ENCODE results near the gene CCDC102A.

- TF ChIP-seq POLR2A (IDR thresholded peaks at IDR 0.05; ENCODE audit: low read length) (no peak), JUN (IDR thresholded peaks at IDR 0.05) (no peak), USF2 (IDR thresholded peaks at IDR 0.05) (no peak), CHD2 (IDR thresholded peaks at IDR 0.05; ENCODE audit: low read length, partially characterized antibody) (no peak), PHF8 (IDR thresholded peaks at IDR 0.05; ENCODE audit: borderline replicate concordance, low read depth) (no peak)
- TF ChIP-seq, protein P1, sequence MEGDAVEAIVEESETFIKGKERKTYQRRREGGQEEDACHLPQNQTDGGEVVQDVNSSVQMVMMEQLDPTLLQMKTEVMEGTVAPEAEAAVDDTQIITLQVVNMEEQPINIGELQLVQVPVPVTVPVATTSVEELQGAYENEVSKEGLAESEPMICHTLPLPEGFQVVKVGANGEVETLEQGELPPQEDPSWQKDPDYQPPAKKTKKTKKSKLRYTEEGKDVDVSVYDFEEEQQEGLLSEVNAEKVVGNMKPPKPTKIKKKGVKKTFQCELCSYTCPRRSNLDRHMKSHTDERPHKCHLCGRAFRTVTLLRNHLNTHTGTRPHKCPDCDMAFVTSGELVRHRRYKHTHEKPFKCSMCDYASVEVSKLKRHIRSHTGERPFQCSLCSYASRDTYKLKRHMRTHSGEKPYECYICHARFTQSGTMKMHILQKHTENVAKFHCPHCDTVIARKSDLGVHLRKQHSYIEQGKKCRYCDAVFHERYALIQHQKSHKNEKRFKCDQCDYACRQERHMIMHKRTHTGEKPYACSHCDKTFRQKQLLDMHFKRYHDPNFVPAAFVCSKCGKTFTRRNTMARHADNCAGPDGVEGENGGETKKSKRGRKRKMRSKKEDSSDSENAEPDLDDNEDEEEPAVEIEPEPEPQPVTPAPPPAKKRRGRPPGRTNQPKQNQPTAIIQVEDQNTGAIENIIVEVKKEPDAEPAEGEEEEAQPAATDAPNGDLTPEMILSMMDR (IDR thresholded peaks at IDR 0.05), result no peak
Observed at GRCh38 chr16:57512296-57513001, 23.9 kb downstream of the CCDC102A start.

All from A549 (cell line).